K562 (cell line): Measurements from ENCODE around the gene IKZF3.

Experiments used
- ATF2 ChIP-seq: sonication (generic); formaldehyde crosslinking; IDR thresholded peaks from 2 replicates; pipeline ENCODE4 v1.8.1; 2022; ENCODE audit warnings: missing genetic modification reagents
- CHD2 ChIP-seq: IDR thresholded peaks from 2 replicates; pipeline ENCODE4 v1.6.1; 2011; ENCODE audit warnings: low read depth, low read length
- CTCF ChIP-seq, 3 experiments: IDR thresholded peaks in 2 of 3; conservative IDR thresholded peaks in 1 of 3; 2 replicates each; pipeline ENCODE4 v1.5.1; 2011 to 2012; ENCODE audit warnings: low read length in 3 of 3, mild to moderate bottlenecking in 3 of 3, control low read depth in 2 of 3, improper control_type of control experiment in 1 of 3, inconsistent platforms in 1 of 3, low read depth in 1 of 3, mixed read lengths in 1 of 3, moderate library complexity in 1 of 3; ENCODE audit not compliant: insufficient read depth in 2 of 3
- GABPB1 ChIP-seq: sonication (generic); formaldehyde crosslinking; IDR thresholded peaks from 2 replicates; pipeline ENCODE4 v1.8.0; 2022; ENCODE audit warnings: mild to moderate bottlenecking, missing genetic modification reagents
- GATA2 ChIP-seq: sonication (generic); formaldehyde crosslinking; IDR thresholded peaks from 2 replicates; pipeline ENCODE4 v1.4.0; 2020; ENCODE audit warnings: mild to moderate bottlenecking, missing genetic modification reagents
- LARP7 ChIP-seq: fragments of 450-650 bp; IDR thresholded peaks from 2 replicates; pipeline ENCODE4 v1.6.1; 2016
- NFE2L1 ChIP-seq: fragments of 450-650 bp; IDR thresholded peaks from 2 replicates; pipeline ENCODE4 v1.6.1; 2016; ENCODE audit warnings: missing genetic modification characterization, low read depth, mild to moderate bottlenecking, missing compliant biosample characterization, moderate library complexity, borderline replicate concordance
- NR1H2 ChIP-seq: sonication (generic); formaldehyde crosslinking; IDR thresholded peaks from 2 replicates; pipeline ENCODE4 v1.4.0; 2020; ENCODE audit warnings: mild to moderate bottlenecking, missing genetic modification reagents
- SIN3B ChIP-seq: fragments of 450-650 bp; IDR thresholded peaks from 2 replicates; pipeline ENCODE4 v1.6.1; 2017; ENCODE audit warnings: low read depth, mild to moderate bottlenecking, moderate library complexity
- SMAD2 ChIP-seq: fragments of 150-350 bp; IDR thresholded peaks from 2 replicates; pipeline ENCODE4 v1.6.1; 2014; ENCODE audit warnings: low read depth, mild to moderate bottlenecking, low read length
- SMARCE1 ChIP-seq: fragments of 450-650 bp; IDR thresholded peaks from 2 replicates; pipeline ENCODE4 v1.7.1; 2016; ENCODE audit warnings: mild to moderate bottlenecking
- SREBF2 ChIP-seq: sonication (generic); formaldehyde crosslinking; IDR thresholded peaks from 2 replicates; pipeline ENCODE4 v1.4.0; 2020; ENCODE audit warnings: mild to moderate bottlenecking, missing genetic modification reagents
- TARDBP ChIP-seq: fragments of 450-650 bp; IDR thresholded peaks from 2 replicates; pipeline ENCODE4 v1.6.1; 2016
- TF ChIP-seq, protein P1 (sequence below): sonication (generic); formaldehyde crosslinking; IDR thresholded peaks from 2 replicates; pipeline ENCODE4 v1.8.1; 2023; ENCODE audit warnings: missing genetic modification reagents, mild to moderate bottlenecking, borderline replicate concordance

DNA sequence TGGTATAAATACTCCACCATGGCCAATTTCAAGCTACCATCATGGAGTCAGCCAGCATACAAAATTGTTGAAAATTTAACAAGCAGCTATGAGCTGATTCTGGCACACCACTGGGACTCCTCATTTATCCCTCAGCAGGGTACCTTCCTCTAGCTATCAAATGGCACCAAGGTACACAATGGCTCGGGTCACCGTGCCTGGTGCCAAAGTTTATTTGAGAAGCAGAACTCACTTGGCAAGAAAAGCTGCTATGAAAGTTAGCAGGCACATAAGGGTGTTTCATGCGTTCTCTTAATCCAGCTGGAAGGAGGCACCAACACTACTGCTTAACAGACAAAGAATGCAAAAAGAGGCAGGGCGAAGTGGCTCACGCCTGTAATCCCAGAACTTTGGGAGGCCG is 51.6 kb downstream of the IKZF3 start:
- no peak for TF ChIP-seq CHD2
- no peak for TF ChIP-seq CTCF (IDR thresholded peaks at IDR 0.05 in 2 of 3, conservative IDR thresholded peaks at IDR 0.05 in 1 of 3; ENCODE audit: insufficient read depth in 2 of 3, low read depth in 1 of 3, low read length in 3 of 3)
- TF ChIP-seq GABPB1: no peak
- TF ChIP-seq NR1H2 (CRISPR knock-in tag): no peak
- no peak for TF ChIP-seq NFE2L1 (tag)
- no peak for TF ChIP-seq SIN3B
- no peak for TF ChIP-seq LARP7
- no peak for TF ChIP-seq TARDBP
- no peak for TF ChIP-seq ATF2 (CRISPR knock-in tag)
- no peak for TF ChIP-seq SMAD2
- TF ChIP-seq GATA2 (CRISPR knock-in tag): no peak
- no peak for TF ChIP-seq SMARCE1
- TF ChIP-seq, protein P1, sequence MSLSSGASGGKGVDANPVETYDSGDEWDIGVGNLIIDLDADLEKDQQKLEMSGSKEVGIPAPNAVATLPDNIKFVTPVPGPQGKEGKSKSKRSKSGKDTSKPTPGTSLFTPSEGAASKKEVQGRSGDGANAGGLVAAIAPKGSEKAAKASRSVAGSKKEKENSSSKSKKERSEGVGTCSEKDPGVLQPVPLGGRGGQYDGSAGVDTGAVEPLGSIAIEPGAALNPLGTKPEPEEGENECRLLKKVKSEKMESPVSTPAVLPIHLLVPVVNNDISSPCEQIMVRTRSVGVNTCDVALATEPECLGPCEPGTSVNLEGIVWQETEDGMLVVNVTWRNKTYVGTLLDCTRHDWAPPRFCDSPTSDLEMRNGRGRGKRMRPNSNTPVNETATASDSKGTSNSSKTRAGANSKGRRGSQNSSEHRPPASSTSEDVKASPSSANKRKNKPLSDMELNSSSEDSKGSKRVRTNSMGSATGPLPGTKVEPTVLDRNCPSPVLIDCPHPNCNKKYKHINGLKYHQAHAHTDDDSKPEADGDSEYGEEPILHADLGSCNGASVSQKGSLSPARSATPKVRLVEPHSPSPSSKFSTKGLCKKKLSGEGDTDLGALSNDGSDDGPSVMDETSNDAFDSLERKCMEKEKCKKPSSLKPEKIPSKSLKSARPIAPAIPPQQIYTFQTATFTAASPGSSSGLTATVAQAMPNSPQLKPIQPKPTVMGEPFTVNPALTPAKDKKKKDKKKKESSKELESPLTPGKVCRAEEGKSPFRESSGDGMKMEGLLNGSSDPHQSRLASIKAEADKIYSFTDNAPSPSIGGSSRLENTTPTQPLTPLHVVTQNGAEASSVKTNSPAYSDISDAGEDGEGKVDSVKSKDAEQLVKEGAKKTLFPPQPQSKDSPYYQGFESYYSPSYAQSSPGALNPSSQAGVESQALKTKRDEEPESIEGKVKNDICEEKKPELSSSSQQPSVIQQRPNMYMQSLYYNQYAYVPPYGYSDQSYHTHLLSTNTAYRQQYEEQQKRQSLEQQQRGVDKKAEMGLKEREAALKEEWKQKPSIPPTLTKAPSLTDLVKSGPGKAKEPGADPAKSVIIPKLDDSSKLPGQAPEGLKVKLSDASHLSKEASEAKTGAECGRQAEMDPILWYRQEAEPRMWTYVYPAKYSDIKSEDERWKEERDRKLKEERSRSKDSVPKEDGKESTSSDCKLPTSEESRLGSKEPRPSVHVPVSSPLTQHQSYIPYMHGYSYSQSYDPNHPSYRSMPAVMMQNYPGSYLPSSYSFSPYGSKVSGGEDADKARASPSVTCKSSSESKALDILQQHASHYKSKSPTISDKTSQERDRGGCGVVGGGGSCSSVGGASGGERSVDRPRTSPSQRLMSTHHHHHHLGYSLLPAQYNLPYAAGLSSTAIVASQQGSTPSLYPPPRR (CRISPR knock-in tag): no peak
- no peak for TF ChIP-seq SREBF2 (CRISPR knock-in tag)
